Hepatocyte (in vitro differentiated cells): Measurements from ENCODE around the gene TNFRSF1A. TPM values are rescaled to one million over a fixed set of nuclear protein-coding genes. Genes with fewer than 3 reads are reported as not detected.

Experiments used
- DNase-seq: peaks from one replicate; pipeline ENCODE4 v3.0.0-alpha.2; 2016; ENCODE audit warnings: low spot score
- H2AFZ ChIP-seq: fragments of 200-600 bp; sonication (generic); 2 replicates; pipeline ENCODE4 v1.6.0; 2016; ENCODE audit warnings: antibody characterized with exemption, mild to moderate bottlenecking
- H3K27ac ChIP-seq: fragments of 200-600 bp; sonication (generic); 2 replicates; pipeline ENCODE4 v1.5.1; 2016; ENCODE audit warnings: mild to moderate bottlenecking
- H3K27me3 ChIP-seq: fragments of 200-600 bp; sonication (generic); 2 replicates; pipeline ENCODE4 v1.6.1; 2016
- H3K36me3 ChIP-seq: fragments of 200-600 bp; sonication (generic); replicated peaks from 2 replicates; pipeline ENCODE4 v1.5.1; 2016; ENCODE audit warnings: low read depth; ENCODE audit not compliant: insufficient read depth
- H3K4me1 ChIP-seq: fragments of 200-600 bp; sonication (generic); 2 replicates; pipeline ENCODE4 v1.5.1; 2016; ENCODE audit warnings: mild to moderate bottlenecking, moderate library complexity; ENCODE audit not compliant: insufficient read depth
- H3K4me2 ChIP-seq: fragments of 200-600 bp; sonication (generic); 2 replicates; pipeline ENCODE4 v1.6.0; 2016
- H3K4me3 ChIP-seq: fragments of 200-600 bp; sonication (generic); 2 replicates; pipeline ENCODE4 v1.5.1; 2016; ENCODE audit warnings: mild to moderate bottlenecking
- H3K79me2 ChIP-seq: fragments of 200-600 bp; sonication (generic); 2 replicates; pipeline ENCODE4 v1.6.0; 2017; ENCODE audit warnings: mild to moderate bottlenecking
- H3K9me2 ChIP-seq: fragments of 200-600 bp; sonication (generic); replicated peaks from 2 replicates; pipeline ENCODE4 v1.6.0; 2017; ENCODE audit warnings: mild to moderate bottlenecking; ENCODE audit not compliant: insufficient read depth
- H3K9me3 ChIP-seq: fragments of 200-600 bp; sonication (generic); 2 replicates; pipeline ENCODE4 v1.5.1; 2016; ENCODE audit warnings: low read depth, mild to moderate bottlenecking
- H4K20me1 ChIP-seq: fragments of 200-600 bp; sonication (generic); 2 replicates; pipeline ENCODE4 v1.6.0; 2016; ENCODE audit warnings: mild to moderate bottlenecking; ENCODE audit not compliant: insufficient read depth, poor library complexity, severe bottlenecking
- CTCF ChIP-seq: fragments of 200-600 bp; sonication (generic); IDR thresholded peaks from 2 replicates; pipeline ENCODE4 v1.5.1; 2016; ENCODE audit warnings: antibody characterized with exemption, mild to moderate bottlenecking; ENCODE audit not compliant: poor library complexity
- EZH2 ChIP-seq: fragments of 200-600 bp; sonication (generic); IDR thresholded peaks from 2 replicates; pipeline ENCODE4 v1.6.1; 2016; ENCODE audit warnings: antibody characterized with exemption, mild to moderate bottlenecking, borderline replicate concordance
- EZH2phosphoT487 ChIP-seq: fragments of 200-600 bp; sonication (generic); IDR thresholded peaks from one replicate; pipeline ENCODE4 v1.6.1; 2018; ENCODE audit warnings: antibody characterized with exemption, mild to moderate bottlenecking, low read depth, moderate library complexity; ENCODE audit not compliant: unreplicated experiment, severe bottlenecking
- WGBS: methylation state at CpG from one replicate; pipeline ENCODE4 v1.1.6; 2016; ENCODE audit warnings: low lambda C conversion rate; ENCODE audit errors: missing lambda C conversion rate; 5-methylcytosine and 5-hydroxymethylcytosine counted together
- polyA plus RNA-seq: library from polyadenylated mRNA; unstranded; fragments of >200 nt; fragmentation: Nextera tagmentation; extraction: Ambion mirVana; gene quantifications from 2 replicates; pipeline ENCODE4 v1.2.1, GENCODE V29; 2016
- total RNA-seq: library from RNA; depleted of rRNA; stranded (reverse); fragments of >200 nt; gene quantifications from 2 replicates; pipeline ENCODE4 v1.2.3, GENCODE V29; 2014

TNFRSF1A gene
- total and polyA plus RNA-seq, 2 experiments from 2014 or later, result 147 to 168 TPM

GRCh38 chr12:6384499-6385436, 42.9 kb upstream of the TNFRSF1A start:
- Histone ChIP-seq H2AFZ (peak overlapping the region; percentile 84), H4K20me1 (no peaks in the 10 kb centered on the region), H3K4me3 (no peak overlapping the region), H3K27me3 (no peaks in the 10 kb centered on the region), H3K4me1 (peaks cover 21% of the 10 kb centered on the region), H3K36me3 (no peaks in the 10 kb centered on the region), H3K27ac (peak overlapping the region; percentile 93), H3K79me2 (peaks cover 14% of the 10 kb centered on the region), H3K9me2 (no peaks in the 10 kb centered on the region), H3K9me3 (no peaks in the 10 kb centered on the region), H3K4me2 (peak overlapping the region; percentile 90)
- 96% methylated on average over 36 of the region's 36 CpGs for WGBS
- peak; percentile 5 for DNase-seq
- TF ChIP-seq CTCF (no peak), EZH2 (no peak), EZH2phosphoT487 (no peak)

GRCh38 chr12:6383572-6384498, 42.0 kb upstream of the TNFRSF1A start, which contains the start of gene LTBR:
Gene LTBR (plus strand): TSS chr12:6384162. CDS start chr12:6384359, 197 bp downstream.
- no peaks in the 10 kb centered on the region for H3K9me2 ChIP-seq
- 53% methylated on average over 40 of the region's 62 CpGs for WGBS
- H2AFZ ChIP-seq, result peak within 1 kb of the TSS; percentile 85
- no peaks in the 10 kb centered on the region for H4K20me1 ChIP-seq
- no peaks in the 10 kb centered on the region for H3K27me3 ChIP-seq
- H3K4me3 ChIP-seq, result no peak within 1 kb of the TSS
- H3K36me3 ChIP-seq, result no peaks in the 10 kb centered on the region
- peak within 1 kb of the TSS; percentile 90 for H3K4me2 ChIP-seq
- DNase-seq, result peak; percentile 95
- peak within 1 kb of the TSS; percentile 93 for H3K27ac ChIP-seq
- TF ChIP-seq EZH2phosphoT487 (no peak), CTCF (no peak), EZH2 (no peak)
- no peaks in the 10 kb centered on the region for H3K9me3 ChIP-seq
- H3K79me2 ChIP-seq, result peaks cover 14% of the 10 kb centered on the region
- H3K4me1 ChIP-seq, result peaks cover 21% of the 10 kb centered on the region

- WGBS, result 92% methylated on average over 6 of the region's 6 CpGs
- H3K4me3 ChIP-seq, result no peak overlapping the region
- peak overlapping the region; percentile 93 for H3K27ac ChIP-seq
- H3K9me3 ChIP-seq, result no peaks in the 10 kb centered on the region
- H3K79me2 ChIP-seq, result peaks cover 14% of the 10 kb centered on the region
- H3K9me2 ChIP-seq, result no peaks in the 10 kb centered on the region
- no peaks in the 10 kb centered on the region for H3K27me3 ChIP-seq
- no peak overlapping the region for H2AFZ ChIP-seq
- no peaks in the 10 kb centered on the region for H4K20me1 ChIP-seq
- no peak overlapping the region for H3K4me2 ChIP-seq
- peaks cover 24% of the 10 kb centered on the region for H3K4me1 ChIP-seq
- no peaks in the 10 kb centered on the region for H3K36me3 ChIP-seq
- no peak for DNase-seq
- TF ChIP-seq CTCF (no peak), EZH2 (no peak), EZH2phosphoT487 (no peak)
Measured at GRCh38 chr12:6382982-6383381, 41.1 kb upstream of the TNFRSF1A start.
